Gastrocnemius medialis (tissue), 4 donors: ENCODE data around the gene CACNA2D1.

ENCODE experiments used
- POLR2A ChIP-seq, 2 donors: fragments of 450-650 bp; IDR thresholded peaks; one replicate each; pipeline ENCODE4 v1.6.1; 2017; ENCODE audit warnings: antibody characterized with exemption in 2 of 2, mild to moderate bottlenecking in 2 of 2, moderate library complexity in 2 of 2
- TF ChIP-seq, protein P1 (sequence below), 5 experiments: fragments of 450-650 bp in 3 of 5; fragments of 200-600 bp in 2 of 5; sonication (generic) in 2 of 5; IDR thresholded peaks in 4 of 5; conservative IDR thresholded peaks in 1 of 5; 1 replicate in 4 of 5; 2 replicates in 1 of 5; pipeline ENCODE4 v1.5.1; 2016 to 2019; ENCODE audit warnings: antibody characterized with exemption in 5 of 5, mild to moderate bottlenecking in 3 of 5, moderate library complexity in 3 of 5

GRCh38 chr7:81993186-81993585 is 450.4 kb downstream of the CACNA2D1 start:
- TF ChIP-seq, protein P1, sequence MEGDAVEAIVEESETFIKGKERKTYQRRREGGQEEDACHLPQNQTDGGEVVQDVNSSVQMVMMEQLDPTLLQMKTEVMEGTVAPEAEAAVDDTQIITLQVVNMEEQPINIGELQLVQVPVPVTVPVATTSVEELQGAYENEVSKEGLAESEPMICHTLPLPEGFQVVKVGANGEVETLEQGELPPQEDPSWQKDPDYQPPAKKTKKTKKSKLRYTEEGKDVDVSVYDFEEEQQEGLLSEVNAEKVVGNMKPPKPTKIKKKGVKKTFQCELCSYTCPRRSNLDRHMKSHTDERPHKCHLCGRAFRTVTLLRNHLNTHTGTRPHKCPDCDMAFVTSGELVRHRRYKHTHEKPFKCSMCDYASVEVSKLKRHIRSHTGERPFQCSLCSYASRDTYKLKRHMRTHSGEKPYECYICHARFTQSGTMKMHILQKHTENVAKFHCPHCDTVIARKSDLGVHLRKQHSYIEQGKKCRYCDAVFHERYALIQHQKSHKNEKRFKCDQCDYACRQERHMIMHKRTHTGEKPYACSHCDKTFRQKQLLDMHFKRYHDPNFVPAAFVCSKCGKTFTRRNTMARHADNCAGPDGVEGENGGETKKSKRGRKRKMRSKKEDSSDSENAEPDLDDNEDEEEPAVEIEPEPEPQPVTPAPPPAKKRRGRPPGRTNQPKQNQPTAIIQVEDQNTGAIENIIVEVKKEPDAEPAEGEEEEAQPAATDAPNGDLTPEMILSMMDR (IDR thresholded peaks at IDR 0.05 in 4 of 5, conservative IDR thresholded peaks at IDR 0.05 in 1 of 5) = no peak
- TF ChIP-seq POLR2A (IDR thresholded peaks at IDR 0.05) = no peak
